H1 (cell line): Measurements from ENCODE around the gene SERINC4. TPM values are rescaled to one million over a fixed set of nuclear protein-coding genes. Genes with fewer than 3 reads are reported as not detected.

ENCODE experiments used
- CHD1 ChIP-seq: IDR thresholded peaks from 2 replicates; pipeline ENCODE4 v1.6.1; 2012; ENCODE audit warnings: low read depth, low read length, improper control_type of control experiment
- CHD7 ChIP-seq: fragments of 300-600 bp; sonication (generic); IDR thresholded peaks from 2 replicates; pipeline ENCODE4 v1.7.1; 2012; ENCODE audit warnings: low read length, moderate library complexity, mild to moderate bottlenecking, inconsistent platforms; ENCODE audit not compliant: insufficient replicate concordance
- EP300 ChIP-seq, 2 experiments: IDR thresholded peaks; 1 replicate in 1 of 2; 2 replicates in 1 of 2; pipeline ENCODE4 v1.6.1; 2011 to 2012; ENCODE audit warnings: low read depth in 2 of 2, low read length in 2 of 2, mild to moderate bottlenecking in 2 of 2, borderline replicate concordance in 1 of 2, inconsistent platforms in 1 of 2, moderate library complexity in 1 of 2
- KDM4A ChIP-seq: IDR thresholded peaks from one replicate; pipeline ENCODE4 v1.7.1; 2012; ENCODE audit warnings: low read depth, mild to moderate bottlenecking, moderate library complexity, low read length, inconsistent platforms; ENCODE audit not compliant: severe bottlenecking
- NANOG ChIP-seq: IDR thresholded peaks from 2 replicates; pipeline ENCODE4 v1.6.1; 2011; ENCODE audit warnings: low read length, low read depth, mild to moderate bottlenecking, inconsistent platforms; ENCODE audit not compliant: insufficient read depth, poor library complexity, severe bottlenecking
- RFX5 ChIP-seq: IDR thresholded peaks from 2 replicates; pipeline ENCODE4 v1.6.1; 2011; ENCODE audit warnings: low read depth, low read length, improper control_type of control experiment, borderline replicate concordance
- RNF2 ChIP-seq: fragments of 200-900, 300-1000 bp; sonication (generic); IDR thresholded peaks from 2 replicates; pipeline ENCODE4 v1.7.1; 2016; ENCODE audit warnings: borderline replicate concordance, low read depth, mild to moderate bottlenecking, antibody characterized with exemption, low read length; ENCODE audit not compliant: poor library complexity, severe bottlenecking; ENCODE audit errors: missing control alignments
- SIN3A ChIP-seq, 2 experiments: IDR thresholded peaks in 1 of 2; conservative IDR thresholded peaks in 1 of 2; 2 replicates each; pipeline ENCODE4 v1.6.1; 2011 to 2012; ENCODE audit warnings: low read length in 2 of 2, improper control_type of control experiment in 1 of 2, low read depth in 1 of 2, mild to moderate bottlenecking in 1 of 2
- SRF ChIP-seq: IDR thresholded peaks from 2 replicates; pipeline ENCODE4 v1.6.1; 2011; ENCODE audit warnings: mild to moderate bottlenecking, low read depth, low read length, moderate library complexity
- polyA plus RNA-seq, 7 experiments: library from polyadenylated mRNA; depleted of rRNA in 3 of 7; stranded (reverse) in 5 of 7; unstranded in 2 of 7; fragments of >200 nt in 5 of 7; fragments of 200-250 nt in 2 of 7; gene quantifications; 1 replicate in 5 of 7; 2 replicates in 1 of 7; 4 replicates in 1 of 7; pipeline versions ENCODE4 v1.2.1 to v1.2.3, GENCODE V29; 2011 to 2013; ENCODE audit warnings: missing spikeins in 2 of 7, mixed read lengths in 2 of 7
- total RNA-seq: library from RNA; stranded (reverse); fragmentation: NEBNext Ultra II Directional; extraction: Animal tissue kit (Norgen Biotek cat#: 25700); gene quantifications from 2 replicates; pipeline ENCODE4 v1.2.1, GENCODE V29; 2021
- TF ChIP-seq, protein P1 (sequence below): IDR thresholded peaks from 2 replicates; pipeline ENCODE4 v1.6.1; 2011; ENCODE audit warnings: low read depth, mild to moderate bottlenecking, low read length; ENCODE audit not compliant: insufficient read depth

Gene SERINC4
- total and polyA plus RNA-seq, 2 of the 8 experiments (the other 6 are each of a cell fraction or from before 2014, with no cell fraction given), result 0.08 TPM; not detected in 1

GRCh38 chr15:43772624-43773023 is 27.4 kb downstream of the SERINC4 start (continued):
- TF ChIP-seq CHD7 (no peak), SRF (no peak), NANOG (no peak), CHD1 (no peak), KDM4A (no peak), SIN3A (conservative IDR thresholded peaks at IDR 0.05 in 1 of 2, IDR thresholded peaks at IDR 0.05 in 1 of 2; ENCODE audit: low read depth in 1 of 2, low read length in 2 of 2) (no peak), EP300 (IDR thresholded peaks at IDR 0.05; ENCODE audit: borderline replicate concordance in 1 of 2, low read depth in 2 of 2, low read length in 2 of 2) (no peak), RNF2 (no peak), RFX5 (no peak)
- TF ChIP-seq, protein P1, sequence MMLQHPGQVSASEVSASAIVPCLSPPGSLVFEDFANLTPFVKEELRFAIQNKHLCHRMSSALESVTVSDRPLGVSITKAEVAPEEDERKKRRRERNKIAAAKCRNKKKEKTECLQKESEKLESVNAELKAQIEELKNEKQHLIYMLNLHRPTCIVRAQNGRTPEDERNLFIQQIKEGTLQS, result no peak
